ENCODE measurements around the gene LOX.
"Not testable (repeated sequence)": the region's sequence is repeated elsewhere in the genome, so short reads cannot be mapped to it uniquely, and the experiment has no call there.

The LOX gene

GRCh38 chr5:122097391-122097790, 19.3 kb upstream of the LOX start:
- no peak for DNase-seq (ENCODE audit: low spot score)

DNA sequence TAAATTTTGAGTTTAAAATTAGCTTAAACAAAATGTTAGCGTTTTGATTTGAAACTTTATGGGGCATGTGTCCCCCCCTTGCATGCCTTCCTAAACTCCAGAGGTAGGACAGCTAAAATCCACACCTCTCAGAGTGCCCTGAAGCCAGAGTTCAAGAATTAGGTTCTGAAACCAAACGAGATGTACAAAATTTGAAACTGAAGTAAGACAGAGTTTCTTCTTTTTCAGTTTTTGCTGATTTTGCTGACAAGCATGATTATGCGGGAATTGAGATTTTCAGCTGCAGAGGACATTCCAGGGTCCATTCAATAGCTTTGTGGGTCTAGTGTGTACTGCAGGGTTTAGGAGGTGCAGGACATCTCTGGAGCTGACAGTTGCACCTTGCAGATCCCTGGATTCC, 17.1 kb upstream of the LOX start:
- no peak for DNase-seq (ENCODE audit: low spot score)

DNA sequence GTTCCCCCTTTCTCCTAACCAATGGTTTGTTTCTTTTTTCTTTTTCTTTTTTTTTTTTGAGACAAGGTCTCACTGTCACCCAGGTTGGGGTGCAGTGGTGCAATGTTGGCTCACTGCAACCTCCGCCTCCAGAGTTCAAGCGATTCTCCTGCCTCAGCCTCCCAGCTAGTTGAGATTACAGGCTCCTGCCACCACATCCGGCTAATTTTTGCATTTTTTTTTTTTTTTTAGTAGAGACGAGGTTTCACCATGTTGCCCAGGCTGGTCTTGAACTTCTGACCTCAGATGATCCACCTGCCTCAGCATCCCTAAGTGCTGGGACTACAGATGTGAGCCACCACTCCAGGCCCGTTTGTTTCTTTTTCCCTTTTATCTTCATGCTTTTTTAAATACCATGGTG, 16.2 kb upstream of the LOX start:
- not testable (repeated sequence) for DNase-seq (ENCODE audit: low spot score)

- no peak for DNase-seq (ENCODE audit: low spot score)
These were observed 15.5 kb upstream of the LOX start for GRCh38 chr5:122093415-122094180.

DNA sequence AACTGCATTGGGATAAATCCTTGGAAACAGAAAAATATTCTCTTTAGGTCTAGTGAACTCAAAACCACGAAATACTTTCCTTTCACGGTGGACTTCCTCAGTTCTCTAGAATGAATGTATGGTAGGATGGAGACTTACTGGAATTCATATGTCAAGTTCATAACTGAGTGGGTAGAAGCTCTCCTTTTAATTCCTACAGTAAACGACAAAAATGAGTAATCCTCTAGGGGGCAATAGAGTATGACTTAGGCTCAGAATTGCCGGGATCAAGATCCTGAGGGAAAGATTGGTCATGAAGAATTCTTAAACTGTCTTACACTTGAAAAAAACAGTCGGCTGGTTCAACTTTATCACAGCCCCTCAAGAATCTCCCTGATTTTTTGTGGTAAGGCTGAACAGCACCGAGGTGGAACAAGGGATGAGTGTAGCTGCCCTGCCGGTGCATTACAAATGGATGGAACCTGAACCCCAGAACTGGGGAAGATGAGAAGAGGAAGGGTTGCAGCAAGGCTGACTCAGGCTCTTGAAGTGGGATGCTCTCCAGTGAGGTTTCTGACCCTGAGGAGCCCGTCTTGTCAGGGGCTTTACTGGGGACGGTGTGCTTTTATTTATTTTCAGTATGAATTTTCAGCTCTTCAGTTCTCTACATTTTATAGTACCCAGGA, 14.0 kb upstream of the LOX start:
- DNase-seq (ENCODE audit: low spot score) = no peak

DNA sequence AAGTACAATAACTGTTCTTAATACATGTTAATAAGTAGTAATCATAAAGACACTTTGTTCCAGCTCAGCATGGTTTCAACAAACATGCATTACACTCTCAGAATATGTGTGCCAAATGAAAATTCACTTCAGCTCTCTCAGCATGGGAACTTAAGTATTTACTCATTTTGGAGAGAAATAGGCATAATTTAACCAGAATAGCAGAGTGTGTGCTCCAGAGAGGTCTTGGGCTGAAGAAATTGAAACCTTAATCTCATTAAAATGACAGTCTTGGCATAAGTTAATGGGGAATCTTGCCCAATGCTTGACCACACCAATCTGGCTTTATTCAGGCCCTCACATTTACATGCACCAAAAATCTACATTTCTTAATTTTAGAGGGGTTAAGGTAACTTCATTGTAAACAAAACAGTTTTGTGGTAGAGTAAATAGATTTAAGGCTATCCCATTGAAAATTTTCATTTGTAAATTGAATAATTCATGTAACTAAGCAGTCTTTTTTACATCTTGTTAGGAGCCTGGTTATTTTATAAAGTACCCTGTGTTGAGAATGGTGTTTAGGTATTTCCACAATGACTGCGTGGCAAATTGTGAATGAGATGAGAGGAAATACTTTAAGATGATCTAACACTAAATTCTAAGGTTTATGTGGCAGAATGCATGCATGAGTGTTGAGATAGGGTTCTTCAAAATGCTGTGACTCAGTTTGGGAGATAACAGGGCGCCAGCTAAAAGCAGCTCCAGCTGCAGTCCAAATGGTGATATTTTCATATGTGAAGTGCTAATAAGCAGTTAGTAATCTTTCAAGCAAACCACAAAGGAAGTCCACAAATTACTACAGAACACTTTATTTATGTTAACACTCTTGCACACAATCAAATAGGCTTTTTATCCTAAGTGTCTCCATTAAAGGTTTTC, 11.3 kb upstream of the LOX start:
- no peak for DNase-seq (ENCODE audit: low spot score)

DNA sequence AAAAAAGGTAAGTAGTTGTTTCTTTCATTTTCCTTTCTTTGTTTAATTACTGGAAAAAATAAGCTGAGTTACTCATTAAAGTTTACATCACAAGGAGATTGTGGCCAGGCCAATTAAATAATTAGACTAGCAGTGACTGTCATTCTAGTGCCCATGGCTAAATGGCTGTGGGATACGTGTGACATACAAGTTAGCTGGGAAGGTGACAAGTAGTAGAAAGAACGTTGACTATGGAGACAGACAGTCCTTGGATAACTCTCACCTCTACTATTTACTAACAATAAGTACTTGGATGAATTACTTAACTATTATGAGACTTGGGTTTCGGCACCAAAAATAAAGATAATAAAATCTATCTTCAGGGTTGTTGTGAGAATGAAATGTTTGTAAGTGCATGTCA, 7.0 kb upstream of the LOX start:
- no peak for DNase-seq (ENCODE audit: low spot score)

- no peak for DNase-seq (ENCODE audit: low spot score)
These were observed 5.5 kb upstream of the LOX start for GRCh38 chr5:122083535-122083934.

DNA sequence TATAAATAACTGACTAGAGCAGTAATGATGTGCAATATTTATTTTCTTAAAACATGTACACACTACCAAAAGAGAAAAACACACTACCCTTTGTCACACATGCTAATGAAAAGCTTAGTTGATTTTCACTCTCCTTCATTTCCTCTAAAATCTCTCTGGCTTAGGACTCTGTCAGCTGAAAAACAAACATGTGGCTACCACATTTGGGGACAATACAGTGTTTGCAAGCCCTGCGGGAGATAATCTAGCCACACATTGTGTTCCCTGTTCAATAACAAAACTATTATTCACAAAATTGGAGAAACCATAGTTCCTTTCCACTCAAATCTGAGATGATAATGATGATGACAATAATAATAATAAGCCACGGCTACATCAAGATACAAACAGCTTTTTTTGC, 3.5 kb upstream of the LOX start:
- no peak for DNase-seq (ENCODE audit: low spot score)

GRCh38 chr5:122077366-122078115, 518 bp downstream of the LOX start:
- no peak for DNase-seq (ENCODE audit: low spot score)

- peak; percentile 5 for DNase-seq (ENCODE audit: low spot score)
These were observed 1.2 kb downstream of the LOX start for GRCh38 chr5:122076669-122077365.

DNA sequence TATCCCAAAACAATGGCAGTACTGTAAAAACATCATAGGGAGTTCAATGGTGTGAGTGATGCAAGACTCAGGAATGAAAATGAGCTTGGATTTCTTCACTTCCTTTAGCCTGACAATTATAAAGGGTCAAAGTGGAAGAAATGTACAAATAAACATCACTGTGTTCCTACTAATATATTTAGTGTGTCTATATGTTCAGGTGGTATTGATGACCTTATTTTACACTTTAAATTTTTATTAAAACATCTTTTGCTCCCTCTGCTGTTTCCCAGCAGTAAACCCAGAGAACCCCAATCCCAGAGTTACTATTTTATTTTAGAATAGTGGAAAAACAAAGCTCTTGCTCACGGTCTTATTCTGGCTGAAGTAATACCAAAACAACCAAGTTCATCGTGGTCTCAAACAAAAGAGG, 2.0 kb downstream of the LOX start:
- DNase-seq (ENCODE audit: low spot score) = no peak

- no peak for DNase-seq (ENCODE audit: low spot score)
These were observed 4.2 kb downstream of the LOX start for GRCh38 chr5:122073864-122074263.

DNA sequence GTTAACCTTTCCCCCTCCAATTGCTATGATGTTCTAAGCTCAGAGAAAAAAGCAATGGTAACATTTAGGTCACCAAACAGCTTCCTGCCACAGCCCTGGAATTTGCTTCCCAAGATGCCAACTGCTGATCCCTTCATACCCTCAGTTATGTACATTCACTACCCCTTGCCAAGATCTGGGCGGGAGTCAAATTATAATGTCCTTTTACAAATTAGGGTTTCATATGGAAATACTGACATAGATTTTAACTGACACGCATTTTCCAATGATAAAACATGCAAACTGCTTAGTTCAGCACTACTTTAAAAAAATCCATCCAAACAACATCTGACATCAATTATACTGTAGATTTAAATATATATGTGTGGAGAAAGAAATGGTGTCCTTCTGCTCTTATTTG, 5.0 kb downstream of the LOX start:
- DNase-seq (ENCODE audit: low spot score) = no peak

- no peak for DNase-seq (ENCODE audit: low spot score)
These were observed 10.7 kb downstream of the LOX start for GRCh38 chr5:122067390-122067789.

DNA sequence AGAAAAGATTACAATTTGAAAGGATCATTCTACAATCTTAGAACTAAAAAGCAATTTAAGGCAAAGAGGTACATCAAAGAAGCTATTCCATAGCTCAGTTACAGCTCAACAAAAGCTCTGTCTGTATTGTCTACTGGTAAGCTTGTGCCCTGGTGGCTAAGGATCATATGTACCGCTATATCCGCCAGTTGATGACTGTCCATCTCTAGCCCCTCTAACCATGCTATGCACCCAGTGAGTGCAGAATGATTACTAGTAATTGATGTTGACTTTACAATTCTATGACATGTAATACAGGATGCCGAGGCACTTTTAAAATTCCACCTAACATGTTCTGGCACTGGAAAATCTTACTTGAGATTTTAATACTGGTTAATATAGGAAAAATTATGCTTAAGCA, 13.1 kb downstream of the LOX start:
- DNase-seq (ENCODE audit: low spot score) = no peak

DNA sequence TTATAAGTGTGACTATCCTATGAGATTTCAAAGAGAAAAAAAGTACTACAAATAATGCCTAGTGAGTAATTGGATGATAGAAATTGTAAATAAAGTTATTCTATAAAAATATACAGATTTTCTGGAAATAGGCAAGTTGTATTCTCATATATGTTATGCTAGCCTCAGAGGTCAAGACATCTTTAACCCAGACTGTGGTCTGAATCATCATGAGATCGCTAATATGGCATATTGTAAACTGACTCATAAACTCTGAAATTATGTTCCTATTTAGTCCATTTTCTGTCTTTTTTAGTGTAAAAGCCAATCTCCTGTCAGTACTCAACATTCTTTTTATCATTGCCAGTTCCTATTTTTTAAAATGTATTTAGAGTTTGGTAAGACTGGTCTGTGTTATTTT, 14.2 kb downstream of the LOX start:
- DNase-seq (ENCODE audit: low spot score) = no peak

DNA sequence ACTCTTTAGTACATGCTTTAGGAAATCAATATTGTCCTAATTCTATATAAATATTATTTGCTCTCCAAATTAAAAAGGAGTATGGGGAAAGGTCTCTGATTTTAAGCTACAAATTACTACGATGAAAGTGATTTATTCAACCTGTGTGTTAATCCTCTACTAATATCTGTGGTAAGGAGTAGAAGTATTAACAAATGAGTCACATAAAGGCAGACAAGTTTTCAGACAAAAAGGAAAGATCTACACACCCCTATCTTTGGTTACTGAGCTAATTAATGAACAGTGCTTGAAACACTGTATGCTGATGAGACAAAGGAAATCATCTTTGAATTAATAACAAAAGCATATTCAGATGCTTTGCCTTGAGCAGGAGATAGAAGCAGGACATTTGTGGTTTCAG, 15.9 kb downstream of the LOX start:
- no peak for DNase-seq (ENCODE audit: low spot score)

DNA sequence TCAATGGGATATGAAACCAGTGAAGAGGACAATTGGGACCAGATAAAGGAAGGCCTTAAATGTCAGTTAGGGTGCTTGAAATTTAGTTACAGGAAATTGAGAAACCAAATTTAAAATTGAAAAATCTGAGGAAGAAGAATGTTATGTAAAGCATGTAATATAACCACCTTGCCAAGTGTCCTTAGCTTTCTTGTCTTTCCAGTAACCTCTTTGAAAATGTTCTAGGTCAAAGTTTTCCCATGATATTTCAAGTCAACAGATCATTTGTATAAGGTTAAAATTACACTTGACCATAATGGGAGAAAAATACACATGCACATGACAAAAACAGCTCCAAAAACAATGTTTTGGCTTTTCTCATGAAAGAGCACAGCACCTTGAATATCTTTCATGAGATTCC, 21.1 kb downstream of the LOX start:
- DNase-seq (ENCODE audit: low spot score) = no peak

DNA sequence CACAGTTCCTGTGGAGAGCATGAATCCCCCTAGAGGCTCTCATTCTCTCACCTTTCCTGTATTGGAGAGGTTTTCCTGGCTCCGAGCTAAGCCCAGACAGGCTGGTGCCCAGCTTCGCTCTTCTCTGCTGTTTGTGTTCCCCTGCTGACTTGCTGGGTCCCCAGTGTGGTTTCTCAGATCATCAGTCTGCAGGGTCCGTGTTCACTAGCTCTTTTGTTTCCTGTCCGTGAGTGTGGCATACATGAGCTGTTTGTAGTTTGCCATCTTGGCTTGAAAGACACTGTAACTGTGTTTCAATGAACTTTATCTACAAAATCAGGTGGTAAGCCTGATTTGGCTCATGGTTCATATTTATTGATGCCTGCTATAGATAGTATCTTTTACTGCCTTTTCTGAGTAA, 23.8 kb downstream of the LOX start:
- no peak for DNase-seq (ENCODE audit: low spot score)

Measured in CD4-positive, alpha-beta T cell treated with Interleukin-2 at 100 ng/mL for 4 hours (primary cell).